Measurements from ENCODE around the gene PEX16. TPM values are rescaled to one million over a fixed set of nuclear protein-coding genes. Genes with fewer than 3 reads are reported as not detected.

PEX16 gene
- polyA plus RNA-seq, 1 donor from 2014 or later: 61.1 TPM

DNA sequence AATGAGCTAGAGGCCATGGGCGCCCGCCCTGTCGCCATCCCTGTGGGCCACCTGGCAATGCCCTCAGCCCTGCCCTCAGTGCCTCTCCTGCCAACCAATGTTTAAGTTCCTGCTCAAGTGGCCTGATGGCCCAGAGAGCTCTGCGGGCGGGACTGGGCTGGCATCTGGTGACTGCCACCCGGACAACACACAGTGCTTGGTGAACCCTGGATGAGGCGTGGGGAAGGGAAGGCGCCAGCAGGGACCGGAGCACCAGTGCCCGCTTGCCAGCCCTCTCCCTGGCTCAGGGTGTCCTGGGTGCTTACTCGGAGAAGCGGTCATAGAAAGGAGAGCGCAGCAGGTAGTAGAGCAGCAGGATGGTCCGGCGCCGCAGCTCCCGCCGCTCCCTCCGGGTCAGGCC is 4.2 kb downstream of the PEX16 start:
- H3K9me3 ChIP-seq (ENCODE audit: low read length): no peaks in the 10 kb centered on the region
- no peaks in the 10 kb centered on the region for H3K9me2 ChIP-seq (ENCODE audit: insufficient read depth, low read length)
- TF ChIP-seq, protein P1, sequence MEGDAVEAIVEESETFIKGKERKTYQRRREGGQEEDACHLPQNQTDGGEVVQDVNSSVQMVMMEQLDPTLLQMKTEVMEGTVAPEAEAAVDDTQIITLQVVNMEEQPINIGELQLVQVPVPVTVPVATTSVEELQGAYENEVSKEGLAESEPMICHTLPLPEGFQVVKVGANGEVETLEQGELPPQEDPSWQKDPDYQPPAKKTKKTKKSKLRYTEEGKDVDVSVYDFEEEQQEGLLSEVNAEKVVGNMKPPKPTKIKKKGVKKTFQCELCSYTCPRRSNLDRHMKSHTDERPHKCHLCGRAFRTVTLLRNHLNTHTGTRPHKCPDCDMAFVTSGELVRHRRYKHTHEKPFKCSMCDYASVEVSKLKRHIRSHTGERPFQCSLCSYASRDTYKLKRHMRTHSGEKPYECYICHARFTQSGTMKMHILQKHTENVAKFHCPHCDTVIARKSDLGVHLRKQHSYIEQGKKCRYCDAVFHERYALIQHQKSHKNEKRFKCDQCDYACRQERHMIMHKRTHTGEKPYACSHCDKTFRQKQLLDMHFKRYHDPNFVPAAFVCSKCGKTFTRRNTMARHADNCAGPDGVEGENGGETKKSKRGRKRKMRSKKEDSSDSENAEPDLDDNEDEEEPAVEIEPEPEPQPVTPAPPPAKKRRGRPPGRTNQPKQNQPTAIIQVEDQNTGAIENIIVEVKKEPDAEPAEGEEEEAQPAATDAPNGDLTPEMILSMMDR (IDR thresholded peaks at IDR 0.05; ENCODE audit: poor library complexity, severe bottlenecking): no peak
- TF ChIP-seq MXI1 (conservative IDR thresholded peaks at IDR 0.05; ENCODE audit: poor library complexity, severe bottlenecking) (no peak), EZH2 (IDR thresholded peaks at IDR 0.05; ENCODE audit: borderline replicate concordance, insufficient read depth, low read length, poor library complexity, severe bottlenecking) (no peak), SMC3 (conservative IDR thresholded peaks at IDR 0.05; ENCODE audit: poor library complexity) (no peak), POLR2AphosphoS5 (IDR thresholded peaks at IDR 0.05) (no peak), EP300 (conservative IDR thresholded peaks at IDR 0.05; ENCODE audit: poor library complexity, severe bottlenecking) (no peak), TAF1 (IDR thresholded peaks at IDR 0.05; ENCODE audit: low read depth) (no peak), RAD21 (conservative IDR thresholded peaks at IDR 0.05) (no peak)
- TF ChIP-seq, protein P2, sequence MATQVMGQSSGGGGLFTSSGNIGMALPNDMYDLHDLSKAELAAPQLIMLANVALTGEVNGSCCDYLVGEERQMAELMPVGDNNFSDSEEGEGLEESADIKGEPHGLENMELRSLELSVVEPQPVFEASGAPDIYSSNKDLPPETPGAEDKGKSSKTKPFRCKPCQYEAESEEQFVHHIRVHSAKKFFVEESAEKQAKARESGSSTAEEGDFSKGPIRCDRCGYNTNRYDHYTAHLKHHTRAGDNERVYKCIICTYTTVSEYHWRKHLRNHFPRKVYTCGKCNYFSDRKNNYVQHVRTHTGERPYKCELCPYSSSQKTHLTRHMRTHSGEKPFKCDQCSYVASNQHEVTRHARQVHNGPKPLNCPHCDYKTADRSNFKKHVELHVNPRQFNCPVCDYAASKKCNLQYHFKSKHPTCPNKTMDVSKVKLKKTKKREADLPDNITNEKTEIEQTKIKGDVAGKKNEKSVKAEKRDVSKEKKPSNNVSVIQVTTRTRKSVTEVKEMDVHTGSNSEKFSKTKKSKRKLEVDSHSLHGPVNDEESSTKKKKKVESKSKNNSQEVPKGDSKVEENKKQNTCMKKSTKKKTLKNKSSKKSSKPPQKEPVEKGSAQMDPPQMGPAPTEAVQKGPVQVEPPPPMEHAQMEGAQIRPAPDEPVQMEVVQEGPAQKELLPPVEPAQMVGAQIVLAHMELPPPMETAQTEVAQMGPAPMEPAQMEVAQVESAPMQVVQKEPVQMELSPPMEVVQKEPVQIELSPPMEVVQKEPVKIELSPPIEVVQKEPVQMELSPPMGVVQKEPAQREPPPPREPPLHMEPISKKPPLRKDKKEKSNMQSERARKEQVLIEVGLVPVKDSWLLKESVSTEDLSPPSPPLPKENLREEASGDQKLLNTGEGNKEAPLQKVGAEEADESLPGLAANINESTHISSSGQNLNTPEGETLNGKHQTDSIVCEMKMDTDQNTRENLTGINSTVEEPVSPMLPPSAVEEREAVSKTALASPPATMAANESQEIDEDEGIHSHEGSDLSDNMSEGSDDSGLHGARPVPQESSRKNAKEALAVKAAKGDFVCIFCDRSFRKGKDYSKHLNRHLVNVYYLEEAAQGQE (IDR thresholded peaks at IDR 0.05; ENCODE audit: borderline replicate concordance): no peak
- no peaks in the 10 kb centered on the region for H4K20me1 ChIP-seq (ENCODE audit: insufficient read depth)
- H3K4me3 ChIP-seq (ENCODE audit: low read length): no peak overlapping the region
- H3K27me3 ChIP-seq (ENCODE audit: insufficient read depth, low read depth, low read length): no peaks in the 10 kb centered on the region
- H3K79me2 ChIP-seq (replicated peaks; ENCODE audit: insufficient read depth, low read length): peaks cover 6% of the 10 kb centered on the region
- H3K36me3 ChIP-seq (ENCODE audit: insufficient read depth, low read length): no peaks in the 10 kb centered on the region
- H2AFZ ChIP-seq (ENCODE audit: low read depth, low read length): no peak overlapping the region
- no peak overlapping the region for H3K9ac ChIP-seq (ENCODE audit: low read length)
- no peak overlapping the region for H3K4me2 ChIP-seq (ENCODE audit: low read length)
- H3F3A ChIP-seq (ENCODE audit: insufficient read depth, low read length, poor library complexity, severe bottlenecking): peaks cover 7% of the 10 kb centered on the region
- H3K27ac ChIP-seq (ENCODE audit: low read length): no peak overlapping the region

DNA sequence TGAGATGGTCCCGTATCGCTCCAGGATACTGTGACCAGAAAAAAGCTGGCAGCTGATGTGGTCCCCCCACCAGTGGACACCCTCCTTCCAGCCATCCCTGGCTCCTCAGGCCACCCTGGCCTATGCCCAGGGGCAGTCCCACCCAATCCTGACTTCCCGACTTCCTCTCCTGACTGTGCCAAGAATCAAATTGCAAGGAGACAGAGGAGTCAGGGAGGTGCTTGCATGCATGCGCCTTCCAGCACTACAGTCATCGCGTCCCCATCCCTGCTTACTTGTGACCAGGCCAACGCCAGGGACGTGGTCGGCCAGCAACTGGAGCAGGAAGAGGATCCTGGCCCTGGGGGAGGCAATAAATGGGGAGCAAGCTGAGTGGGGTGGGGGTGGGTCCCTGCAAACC is 7.1 kb downstream of the PEX16 start:
- Histone ChIP-seq H4K20me1 (ENCODE audit: insufficient read depth) (no peaks in the 10 kb centered on the region), H2AFZ (ENCODE audit: low read depth, low read length) (no peak overlapping the region), H3K79me2 (replicated peaks; ENCODE audit: insufficient read depth, low read length) (no peaks in the 10 kb centered on the region), H3K27ac (ENCODE audit: low read length) (no peak overlapping the region), H3K4me2 (ENCODE audit: low read length) (no peak overlapping the region), H3K9me2 (ENCODE audit: insufficient read depth, low read length) (no peaks in the 10 kb centered on the region), H3F3A (ENCODE audit: insufficient read depth, low read length, poor library complexity, severe bottlenecking) (no peaks in the 10 kb centered on the region), H3K27me3 (ENCODE audit: insufficient read depth, low read depth, low read length) (no peaks in the 10 kb centered on the region), H3K4me3 (ENCODE audit: low read length) (no peak overlapping the region), H3K36me3 (ENCODE audit: insufficient read depth, low read length) (no peaks in the 10 kb centered on the region), H3K9me3 (ENCODE audit: low read length) (no peaks in the 10 kb centered on the region), H3K9ac (ENCODE audit: low read length) (no peak overlapping the region)
- TF ChIP-seq TAF1 (IDR thresholded peaks at IDR 0.05; ENCODE audit: low read depth): no peak
- no peak for TF ChIP-seq POLR2AphosphoS5 (IDR thresholded peaks at IDR 0.05)
- TF ChIP-seq EP300 (conservative IDR thresholded peaks at IDR 0.05; ENCODE audit: poor library complexity, severe bottlenecking): no peak
- TF ChIP-seq, protein P1 (IDR thresholded peaks at IDR 0.05; ENCODE audit: poor library complexity, severe bottlenecking): no peak
- no peak for TF ChIP-seq RAD21 (conservative IDR thresholded peaks at IDR 0.05)
- no peak for TF ChIP-seq MXI1 (conservative IDR thresholded peaks at IDR 0.05; ENCODE audit: poor library complexity, severe bottlenecking)
- TF ChIP-seq, protein P2 (IDR thresholded peaks at IDR 0.05; ENCODE audit: borderline replicate concordance): no peak
- no peak for TF ChIP-seq EZH2 (IDR thresholded peaks at IDR 0.05; ENCODE audit: borderline replicate concordance, insufficient read depth, low read length, poor library complexity, severe bottlenecking)
- TF ChIP-seq SMC3 (conservative IDR thresholded peaks at IDR 0.05; ENCODE audit: poor library complexity): no peak
